Thyroid gland (tissue), 4 donors: ENCODE data around the gene KAT2A. TPM values are rescaled to one million over a fixed set of nuclear protein-coding genes. Genes with fewer than 3 reads are reported as not detected.

Source experiments
- DNase-seq, 2 donors: peaks; one replicate each; pipeline ENCODE4 v3.0.0-alpha.2; 2019
- H3K27ac ChIP-seq, 3 donors: fragments of 200-600 bp; sonication (generic); 1 replicate in 2 of 3; 2 replicates in 1 of 3; pipeline ENCODE4 v1.5.1; 2016 to 2019; ENCODE audit warnings: mild to moderate bottlenecking in 1 of 3, moderate library complexity in 1 of 3
- H3K27me3 ChIP-seq: fragments of 200-600 bp; sonication (generic); one replicate; pipeline ENCODE4 v1.5.1; 2019
- H3K36me3 ChIP-seq, 2 donors: fragments of 200-600 bp; sonication (generic); one replicate each; pipeline ENCODE4 v1.5.1; 2016 to 2019
- H3K4me1 ChIP-seq, 2 donors: fragments of 200-600 bp; sonication (generic); one replicate each; pipeline ENCODE4 v1.5.1; 2017 to 2019
- H3K4me3 ChIP-seq, 3 donors: fragments of 200-600 bp; sonication (generic); replicated peaks in 1 of 3; 1 replicate in 2 of 3; 2 replicates in 1 of 3; pipeline ENCODE4 v1.5.1; 2016; ENCODE audit warnings: mild to moderate bottlenecking in 1 of 3
- H3K9me3 ChIP-seq: fragments of 200-600 bp; sonication (generic); one replicate; pipeline ENCODE4 v1.5.1; 2017
- CTCF ChIP-seq, 6 experiments: fragments of 200-600 bp in 3 of 6; fragments of 450-650 bp in 3 of 6; sonication (generic) in 3 of 6; IDR thresholded peaks; one replicate each; pipeline ENCODE4 v1.5.1; 2016 to 2019; ENCODE audit warnings: antibody characterized with exemption in 6 of 6, mild to moderate bottlenecking in 2 of 6, inconsistent platforms in 1 of 6, moderate library complexity in 1 of 6
- POLR2A ChIP-seq, 2 donors: fragments of 450-650 bp; IDR thresholded peaks; one replicate each; pipeline ENCODE4 v1.6.1; 2017; ENCODE audit warnings: antibody characterized with exemption in 2 of 2, mild to moderate bottlenecking in 2 of 2, moderate library complexity in 1 of 2
- WGBS, 2 donors: methylation state at CpG; one replicate each; pipeline ENCODE4 v1.1.5; 2017; 5-methylcytosine and 5-hydroxymethylcytosine counted together
- intact Hi-C: fragments of 100-400 bp; cut with DNase I; formaldehyde crosslinking; loops from one replicate; pipeline ENCODE4 v1.15.1; 2023
- total RNA-seq, 4 donors: library from RNA; depleted of rRNA; stranded (reverse); fragments of >200 nt; gene quantifications; one replicate each; pipeline ENCODE4 v1.2.3, GENCODE V29; 2016

Gene KAT2A
- total RNA-seq, 4 donors from 2014 or later, result 14.2 to 37.9 (median 23.3) TPM

- H3K9me3 ChIP-seq, result no peaks in the 10 kb centered on the region
- peaks cover 13 to 21% of the 10 kb centered on the region in 2 donors for H3K4me1 ChIP-seq
- no peak overlapping the region for H3K27ac ChIP-seq
- TF ChIP-seq CTCF (IDR thresholded peaks at IDR 0.05) (no peak), POLR2A (IDR thresholded peaks at IDR 0.05) (no peak)
- intact Hi-C loops, result no loop called here
- 90 to 93% methylated on average over 16 to 18 of the region's 18 CpGs for WGBS, 2 donors
- H3K36me3 ChIP-seq, result no peaks in the 10 kb centered on the region
- H3K27me3 ChIP-seq, result no peaks in the 10 kb centered on the region
- no peak for DNase-seq
- H3K4me3 ChIP-seq, result no peak overlapping the region
These were observed 10.6 kb downstream of the KAT2A start for GRCh38 chr17:42110301-42111264.

GRCh38 chr17:42109086-42109485, 12.1 kb downstream of the KAT2A start:
- DNase-seq, result no peak
- peaks cover 13 to 21% of the 10 kb centered on the region in 2 donors for H3K4me1 ChIP-seq
- no peak for TF ChIP-seq CTCF (IDR thresholded peaks at IDR 0.05)
- TF ChIP-seq POLR2A (IDR thresholded peaks at IDR 0.05), result no peak
- H3K4me3 ChIP-seq, result no peak overlapping the region
- H3K36me3 ChIP-seq, result no peaks in the 10 kb centered on the region
- H3K9me3 ChIP-seq, result no peaks in the 10 kb centered on the region
- 90 to 96% methylated on average over 5 to 9 of the region's 9 CpGs for WGBS, 2 donors
- intact Hi-C loops, result no loop called here
- no peak overlapping the region for H3K27ac ChIP-seq
- H3K27me3 ChIP-seq, result no peaks in the 10 kb centered on the region

GRCh38 chr17:42107597-42108576, 13.3 kb downstream of the KAT2A start:
- H3K4me3 ChIP-seq, result no peak overlapping the region
- no peak overlapping the region for H3K27ac ChIP-seq
- no peaks in the 10 kb centered on the region for H3K36me3 ChIP-seq
- WGBS, 2 donors, result 48 to 56% methylated on average over 42 to 43 of the region's 51 CpGs
- H3K4me1 ChIP-seq, result peaks cover 11 to 16% of the 10 kb centered on the region in 2 donors
- peak; percentile 72 to 74 for DNase-seq
- no peaks in the 10 kb centered on the region for H3K27me3 ChIP-seq
- intact Hi-C loops, result no loop called here
- no peaks in the 10 kb centered on the region for H3K9me3 ChIP-seq
- TF ChIP-seq CTCF (IDR thresholded peaks at IDR 0.05) (no peak), POLR2A (IDR thresholded peaks at IDR 0.05) (no peak)

GRCh38 chr17:42107124-42107523, 14.0 kb downstream of the KAT2A start:
- Histone ChIP-seq H3K27me3 (no peaks in the 10 kb centered on the region), H3K36me3 (no peaks in the 10 kb centered on the region), H3K27ac (no peak overlapping the region), H3K4me1 (peaks cover 8 to 12% of the 10 kb centered on the region in 2 donors), H3K4me3 (no peak overlapping the region), H3K9me3 (no peaks in the 10 kb centered on the region)
- intact Hi-C loops, result no loop called here
- no peak for DNase-seq
- WGBS, 2 donors, result 71% methylated on average over 6 of the region's 6 CpGs
- no peak for TF ChIP-seq POLR2A (IDR thresholded peaks at IDR 0.05)
- no peak for TF ChIP-seq CTCF (IDR thresholded peaks at IDR 0.05)
